ENCODE results near the gene TMEM178B. TPM values are rescaled to one million over a fixed set of nuclear protein-coding genes. Genes with fewer than 3 reads are reported as not detected.

Gene TMEM178B
- total and polyA plus RNA-seq, 7 donors, result 0.16 to 4.7 (median 1.4) TPM; not detected in 2

- H3K4me3 ChIP-seq, result no peak overlapping the region
- H3K4me1 ChIP-seq, result peaks cover 0 to 33% (median 20%) of the 10 kb centered on the region in 4 donors
- peak overlapping the region in 1 of 4 donors; percentile 51 for H3K27ac ChIP-seq
- no peaks in the 10 kb centered on the region for H3K27me3 ChIP-seq
- DNase-seq, result no peak
- no peaks in the 10 kb centered on the region for H3K36me3 ChIP-seq
- no peaks in the 10 kb centered on the region for H3K9me3 ChIP-seq
- TF ChIP-seq, protein P1, sequence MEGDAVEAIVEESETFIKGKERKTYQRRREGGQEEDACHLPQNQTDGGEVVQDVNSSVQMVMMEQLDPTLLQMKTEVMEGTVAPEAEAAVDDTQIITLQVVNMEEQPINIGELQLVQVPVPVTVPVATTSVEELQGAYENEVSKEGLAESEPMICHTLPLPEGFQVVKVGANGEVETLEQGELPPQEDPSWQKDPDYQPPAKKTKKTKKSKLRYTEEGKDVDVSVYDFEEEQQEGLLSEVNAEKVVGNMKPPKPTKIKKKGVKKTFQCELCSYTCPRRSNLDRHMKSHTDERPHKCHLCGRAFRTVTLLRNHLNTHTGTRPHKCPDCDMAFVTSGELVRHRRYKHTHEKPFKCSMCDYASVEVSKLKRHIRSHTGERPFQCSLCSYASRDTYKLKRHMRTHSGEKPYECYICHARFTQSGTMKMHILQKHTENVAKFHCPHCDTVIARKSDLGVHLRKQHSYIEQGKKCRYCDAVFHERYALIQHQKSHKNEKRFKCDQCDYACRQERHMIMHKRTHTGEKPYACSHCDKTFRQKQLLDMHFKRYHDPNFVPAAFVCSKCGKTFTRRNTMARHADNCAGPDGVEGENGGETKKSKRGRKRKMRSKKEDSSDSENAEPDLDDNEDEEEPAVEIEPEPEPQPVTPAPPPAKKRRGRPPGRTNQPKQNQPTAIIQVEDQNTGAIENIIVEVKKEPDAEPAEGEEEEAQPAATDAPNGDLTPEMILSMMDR (IDR thresholded peaks at IDR 0.05), result no peak
- TF ChIP-seq EP300 (IDR thresholded peaks at IDR 0.05), result no peak
- no peak for TF ChIP-seq POLR2A (IDR thresholded peaks at IDR 0.05)
- no peak for TF ChIP-seq POLR2AphosphoS5 (IDR thresholded peaks at IDR 0.05)
- intact Hi-C loops (cut with DNase I), result no loop called here
- 82 to 87% methylated on average over 4 of the region's 4 CpGs for WGBS, 2 donors
Measured at GRCh38 chr7:141361960-141362359, 288.1 kb downstream of the TMEM178B start.

GRCh38 chr7:141362580-141363435 is 288.9 kb downstream of the TMEM178B start:
- Histone ChIP-seq H3K9me3 (no peaks in the 10 kb centered on the region), H3K4me3 (no peak overlapping the region), H3K36me3 (no peaks in the 10 kb centered on the region), H3K27ac (peak overlapping the region in 3 of 4 donors; percentile 10 to 51 (median 13)), H3K4me1 (peaks cover 0 to 33% (median 20%) of the 10 kb centered on the region in 4 donors), H3K27me3 (no peaks in the 10 kb centered on the region)
- DNase-seq, result no peak
- intact Hi-C loops (cut with DNase I), result no loop called here
- TF ChIP-seq POLR2AphosphoS5 (IDR thresholded peaks at IDR 0.05) (no peak), EP300 (IDR thresholded peaks at IDR 0.05) (no peak), POLR2A (IDR thresholded peaks at IDR 0.05) (no peak)
- TF ChIP-seq, protein P1 (IDR thresholded peaks at IDR 0.05), result no peak
- 78 to 84% methylated on average over 13 of the region's 13 CpGs for WGBS, 2 donors

DNA sequence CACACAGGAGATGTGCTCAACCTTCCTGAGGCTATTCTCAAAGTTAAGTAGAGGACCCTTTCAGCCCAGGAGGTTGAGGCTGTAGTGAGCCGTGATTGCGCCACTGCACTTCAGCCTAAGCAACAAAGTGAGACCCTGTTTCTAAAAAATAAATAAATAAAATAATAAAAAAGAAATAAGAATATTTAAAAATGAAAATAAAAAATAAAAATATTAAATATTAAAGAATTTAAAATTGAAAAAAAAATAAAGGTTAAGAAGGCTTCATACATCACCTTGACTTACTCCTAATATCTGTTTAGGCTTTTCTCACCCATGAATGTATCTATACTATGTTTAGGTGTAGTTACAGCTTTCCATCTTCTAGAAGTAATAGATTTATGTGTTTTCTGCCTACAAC is 289.9 kb downstream of the TMEM178B start:
- H3K27ac ChIP-seq, result no peak overlapping the region
- no peaks in the 10 kb centered on the region for H3K9me3 ChIP-seq
- TF ChIP-seq POLR2A (IDR thresholded peaks at IDR 0.05) (no peak), POLR2AphosphoS5 (IDR thresholded peaks at IDR 0.05) (no peak)
- WGBS, 2 donors, result 97 to 98% methylated on average over 2 of the region's 2 CpGs
- peaks cover 0 to 34% (median 20%) of the 10 kb centered on the region in 4 donors for H3K4me1 ChIP-seq
- H3K27me3 ChIP-seq, result no peaks in the 10 kb centered on the region
- H3K4me3 ChIP-seq, result no peak overlapping the region
- intact Hi-C loops (cut with DNase I), result no loop called here
- no peaks in the 10 kb centered on the region for H3K36me3 ChIP-seq
- DNase-seq, result no peak

- DNase-seq, result no peak
- peaks cover 0 to 37% (median 25%) of the 10 kb centered on the region in 4 donors for H3K4me1 ChIP-seq
- no peak overlapping the region for H3K4me3 ChIP-seq
- no peak overlapping the region for H3K27ac ChIP-seq
- no peaks in the 10 kb centered on the region for H3K36me3 ChIP-seq
- no peak for TF ChIP-seq POLR2AphosphoS5 (IDR thresholded peaks at IDR 0.05)
- TF ChIP-seq EP300 (IDR thresholded peaks at IDR 0.05), result no peak
- TF ChIP-seq, protein P1 (IDR thresholded peaks at IDR 0.05), result no peak
- no peak for TF ChIP-seq POLR2A (IDR thresholded peaks at IDR 0.05)
- 22 to 36% methylated on average over 6 of the region's 6 CpGs for WGBS, 2 donors
- intact Hi-C loops (cut with DNase I), result no loop called here
- no peaks in the 10 kb centered on the region for H3K27me3 ChIP-seq
- no peaks in the 10 kb centered on the region for H3K9me3 ChIP-seq
Measured at GRCh38 chr7:141366091-141366621, 292.3 kb downstream of the TMEM178B start.

- WGBS, 2 donors, result 50 to 72% methylated on average over 4 of the region's 4 CpGs
- no peak for TF ChIP-seq POLR2AphosphoS5 (IDR thresholded peaks at IDR 0.05)
- TF ChIP-seq POLR2A (IDR thresholded peaks at IDR 0.05), result no peak
- TF ChIP-seq, protein P1 (IDR thresholded peaks at IDR 0.05), result no peak
- TF ChIP-seq EP300 (IDR thresholded peaks at IDR 0.05), result no peak
- Histone ChIP-seq H3K27me3 (no peaks in the 10 kb centered on the region), H3K4me1 (peaks cover 0 to 17% (median 10%) of the 10 kb centered on the region in 4 donors), H3K4me3 (no peak overlapping the region), H3K36me3 (no peaks in the 10 kb centered on the region), H3K9me3 (no peaks in the 10 kb centered on the region), H3K27ac (peak overlapping the region in 1 of 4 donors; percentile 34)
- intact Hi-C loops (cut with DNase I), result no loop called here
- no peak for DNase-seq
Measured at GRCh38 chr7:141369422-141369821, 295.6 kb downstream of the TMEM178B start.

All from sigmoid colon (tissue), 7 donors.